NCI-H2081 treated with DMSO at 0.1 percent for 48 hours (cell line): ENCODE measurements around the gene LMF2.

Experiments used
- DNase-seq: peaks from one replicate; lab custom pipeline; 2025; lab: John Stamatoyannopoulos, UW

Gene LMF2

GRCh38 chr22:50482107-50483074 is 25.1 kb downstream of the LMF2 start:
- DNase-seq, result no peak

GRCh38 chr22:50481440-50482106 is 25.9 kb downstream of the LMF2 start, which contains the start of gene ADM2:
Gene ADM2, plus strand, starts transcription at chr22:50481543. Its CDS starts 305 bp downstream, at chr22:50481848.
- no peak for DNase-seq

- no peak for DNase-seq
Observed at GRCh38 chr22:50481045-50481439, 26.5 kb downstream of the LMF2 start.

- DNase-seq, result no peak
Observed at GRCh38 chr22:50479721-50480120, 27.8 kb downstream of the LMF2 start.

DNA sequence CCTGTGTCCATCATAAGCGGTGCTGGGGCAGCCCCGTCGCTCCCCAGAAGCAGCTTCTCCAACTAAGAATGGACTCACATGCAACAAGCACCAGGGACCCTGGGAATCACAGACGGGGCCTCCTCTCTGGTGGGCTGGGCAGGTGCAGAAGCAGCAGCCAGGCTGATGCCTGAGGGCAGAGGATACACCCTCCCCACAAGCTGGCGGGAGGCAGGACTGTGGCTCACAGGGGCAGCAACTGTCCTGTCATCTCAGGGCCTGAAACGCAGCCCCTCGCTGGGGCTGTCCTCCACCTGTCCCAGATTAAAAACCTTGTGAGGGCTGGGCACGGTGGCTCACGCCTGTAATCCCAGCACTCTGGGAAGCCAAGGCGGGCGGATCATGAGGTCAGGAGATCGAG is 29.6 kb downstream of the LMF2 start:
- DNase-seq, result no peak

GRCh38 chr22:50476868-50477267 is 30.6 kb downstream of the LMF2 start:
- no peak for DNase-seq

- DNase-seq, result no peak
Observed at GRCh38 chr22:50475652-50476002, 31.9 kb downstream of the LMF2 start.

DNA sequence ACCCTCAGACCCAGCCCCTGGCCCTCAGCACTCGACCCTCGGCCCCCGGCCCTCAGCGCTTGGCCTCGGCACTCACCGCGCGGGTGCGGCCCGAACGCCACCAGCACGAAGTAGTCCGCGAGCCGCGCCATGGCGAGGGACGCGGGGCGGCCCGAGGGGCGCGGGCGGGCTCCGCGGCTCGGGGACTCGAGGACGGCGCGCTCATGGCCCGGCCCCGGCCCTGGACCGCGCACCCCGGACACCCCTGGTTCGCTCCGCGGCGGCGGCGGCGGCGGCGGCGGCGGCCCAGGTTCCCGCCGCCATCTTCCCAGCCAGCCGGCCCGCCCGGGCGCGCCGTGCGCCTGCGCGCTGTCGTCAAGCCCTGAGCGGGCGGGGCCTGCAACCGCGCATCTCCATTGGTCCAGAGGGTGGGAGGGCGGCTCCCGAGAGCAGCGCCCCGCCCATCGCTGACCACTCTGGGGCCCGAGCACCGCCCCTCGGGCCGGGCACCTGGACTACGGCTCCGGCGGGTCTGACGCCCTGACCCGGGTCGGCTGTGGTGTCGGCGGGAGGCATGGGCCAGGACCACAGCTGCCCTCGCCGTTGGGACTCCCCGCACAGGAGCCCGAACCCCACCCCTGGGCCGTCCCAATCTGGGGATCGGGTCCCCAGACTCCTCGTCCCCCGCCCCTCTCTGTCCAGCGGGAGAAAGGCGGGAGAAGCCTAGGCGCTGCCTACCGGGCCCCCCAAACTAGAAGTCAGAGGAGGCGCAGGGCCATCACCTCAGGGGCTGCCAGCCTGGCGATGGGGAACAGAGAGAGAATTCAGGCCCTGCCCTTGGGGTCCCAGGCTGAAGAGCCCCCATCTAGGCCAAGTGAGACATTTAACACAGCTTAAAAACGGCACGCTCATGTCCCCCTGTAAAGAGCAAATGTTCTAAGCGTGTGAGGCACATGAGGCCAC is 32.5 kb downstream of the LMF2 start, which contains the start of gene SBF1:
Gene SBF1 (minus strand): TSS at position 326 of the 942 bp plus-strand sequence. CDS start 195 bp downstream, at position 131.
- DNase-seq, result no peak

DNA sequence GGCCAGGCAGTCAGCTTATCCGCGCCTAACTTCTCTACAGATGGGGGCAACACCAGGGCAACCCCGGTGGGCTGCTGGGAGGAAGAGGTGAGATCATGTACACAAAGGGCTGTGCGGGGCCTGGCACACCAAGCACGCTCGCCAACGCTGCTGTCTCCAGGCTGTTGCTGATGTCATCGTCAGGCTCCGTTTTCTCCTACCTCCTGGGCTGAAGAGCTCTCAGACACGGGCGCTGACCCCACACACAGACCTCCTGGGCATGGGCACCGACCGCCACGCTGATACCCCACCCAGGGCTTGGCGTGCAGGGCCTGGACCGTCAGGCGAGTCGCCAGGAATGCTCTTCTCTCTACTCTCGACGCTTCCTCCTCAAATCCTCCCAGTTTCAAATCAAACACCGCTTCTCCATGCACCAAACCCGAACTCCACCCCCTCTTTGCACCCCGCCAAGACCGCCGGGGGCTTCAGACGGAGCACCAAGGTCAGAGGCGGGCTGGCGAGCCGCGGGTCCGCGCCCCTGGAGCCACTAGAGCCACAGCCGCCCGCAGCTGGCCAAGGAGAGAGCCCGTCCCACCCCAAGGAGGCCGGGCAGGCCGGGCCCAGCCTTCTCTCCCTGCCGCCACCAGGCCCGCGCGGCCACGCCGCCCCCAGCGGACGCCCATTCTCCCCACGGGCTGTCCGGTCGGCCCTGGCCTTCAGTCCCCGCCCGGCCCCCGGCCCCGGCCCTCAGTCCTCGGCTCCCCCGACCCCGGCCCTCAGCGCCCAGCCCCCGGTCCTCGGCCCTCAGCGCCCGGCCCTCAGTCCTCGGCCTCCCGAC is 33.4 kb downstream of the LMF2 start:
- DNase-seq, result no peak

DNA sequence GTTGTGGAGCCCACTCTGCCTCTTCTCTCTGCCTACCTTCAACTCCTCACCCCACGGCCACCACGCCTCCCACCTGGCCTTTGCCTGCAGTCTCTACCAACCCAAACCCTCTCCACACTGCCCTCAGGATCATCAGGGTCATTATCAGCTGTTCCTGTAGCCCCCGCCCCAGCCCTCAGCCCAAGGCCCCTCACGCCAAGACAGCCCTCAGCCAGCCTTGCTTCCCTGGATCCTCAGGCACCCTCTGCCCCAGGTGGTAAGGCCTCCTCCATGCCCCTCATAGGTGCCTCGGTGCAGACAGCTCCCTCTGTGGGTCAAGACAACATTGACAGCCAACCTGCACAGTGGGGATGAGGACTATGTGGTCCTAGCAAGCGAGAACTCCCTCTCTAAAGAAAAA is 34.4 kb downstream of the LMF2 start:
- DNase-seq, result no peak

DNA sequence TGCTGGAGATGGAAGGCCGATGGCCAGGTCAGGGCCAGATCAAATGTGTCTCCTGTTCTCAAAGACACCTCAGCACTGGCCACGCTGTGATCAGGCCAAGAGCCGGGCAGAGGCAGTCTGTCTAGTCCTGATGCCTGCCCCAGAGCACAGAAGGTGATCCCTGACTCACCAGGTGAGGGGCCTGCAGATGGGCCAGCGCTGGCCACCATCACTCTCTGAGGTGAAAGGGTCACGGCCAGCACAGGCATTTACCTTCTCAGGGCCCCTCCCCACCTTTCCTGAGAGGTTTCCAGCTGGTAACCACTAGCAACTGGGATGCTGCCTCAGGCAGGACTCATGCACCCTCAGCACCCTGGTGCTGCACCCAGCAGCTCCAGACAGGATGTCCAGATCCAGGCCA is 35.5 kb downstream of the LMF2 start:
- DNase-seq, result no peak

GRCh38 chr22:50471197-50471847 is 36.2 kb downstream of the LMF2 start:
- DNase-seq, result no peak

GRCh38 chr22:50470491-50470890 is 37.0 kb downstream of the LMF2 start:
- DNase-seq, result no peak

- no peak for DNase-seq
Observed at GRCh38 chr22:50469377-50470305, 37.9 kb downstream of the LMF2 start.

DNA sequence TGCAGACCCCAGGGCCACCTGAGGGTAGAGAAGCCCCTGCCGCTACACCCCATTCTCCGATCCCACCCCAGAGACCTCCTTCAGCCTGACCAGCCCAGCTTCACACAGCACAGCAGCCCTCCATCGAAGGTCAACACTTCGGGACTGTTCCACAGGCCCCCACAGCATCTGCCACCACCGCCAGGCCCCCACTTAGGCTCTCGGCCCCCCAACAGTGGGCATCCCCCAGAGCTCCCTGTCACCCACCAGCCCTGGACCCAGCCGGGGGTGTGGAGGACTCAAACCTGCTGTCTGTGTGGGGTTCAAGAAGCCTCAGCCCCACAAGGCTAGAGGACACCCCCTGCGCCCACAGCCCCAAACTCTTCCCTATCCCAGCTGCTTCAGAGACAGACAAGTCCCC is 38.9 kb downstream of the LMF2 start:
- DNase-seq, result no peak

DNA sequence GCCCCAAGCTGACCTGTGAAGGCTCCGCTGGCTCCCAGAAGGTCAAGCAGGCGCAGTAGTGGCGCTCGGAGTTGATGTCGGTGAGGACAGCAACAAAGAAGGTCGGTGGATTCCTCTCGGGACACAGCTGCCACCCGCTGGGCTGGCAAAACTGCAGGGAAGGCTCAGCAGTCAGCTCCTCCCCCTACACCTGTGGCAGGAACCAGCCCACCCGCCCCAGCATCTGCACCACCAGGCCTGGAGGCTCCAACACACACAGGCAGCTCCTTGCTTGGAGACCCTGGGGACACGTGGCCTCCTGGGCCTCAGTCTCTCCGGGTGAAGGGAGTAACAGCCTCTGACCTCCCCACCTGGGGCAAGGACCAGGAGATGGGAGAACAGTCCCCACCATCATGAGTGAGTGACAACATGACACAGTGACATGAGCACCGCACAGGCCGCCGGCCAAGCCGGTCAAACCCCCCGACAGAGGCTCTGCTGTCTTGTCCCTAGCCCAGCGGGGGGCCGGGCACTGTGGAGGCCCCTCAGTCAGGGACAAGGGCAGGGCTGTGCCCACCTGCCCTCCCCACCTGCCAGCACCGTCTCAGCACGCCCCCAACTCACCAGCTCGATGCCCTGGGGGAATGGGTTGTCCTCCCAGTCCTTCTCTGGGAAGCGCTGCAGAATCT is 39.6 kb downstream of the LMF2 start:
- no peak for DNase-seq

DNA sequence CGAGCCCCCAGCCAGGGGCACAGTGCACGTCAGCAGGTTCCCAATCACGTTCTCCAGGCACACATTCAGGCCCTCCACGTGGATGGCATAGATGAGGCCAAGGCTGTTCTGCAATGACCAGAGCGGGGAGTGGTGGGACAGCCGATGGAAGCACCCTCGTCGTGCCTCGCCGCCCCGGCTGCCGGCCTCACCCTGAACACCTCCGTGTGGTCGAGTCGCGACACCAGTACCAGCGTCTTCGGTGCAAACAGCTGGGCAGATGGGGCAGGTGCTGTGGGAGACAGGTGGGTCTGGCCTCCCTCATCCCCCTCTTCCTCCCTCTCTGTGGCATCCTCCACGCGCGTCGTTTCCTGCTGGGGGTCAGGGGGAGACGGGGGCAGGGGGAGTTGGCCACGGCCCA is 40.2 kb downstream of the LMF2 start:
- no peak for DNase-seq

DNA sequence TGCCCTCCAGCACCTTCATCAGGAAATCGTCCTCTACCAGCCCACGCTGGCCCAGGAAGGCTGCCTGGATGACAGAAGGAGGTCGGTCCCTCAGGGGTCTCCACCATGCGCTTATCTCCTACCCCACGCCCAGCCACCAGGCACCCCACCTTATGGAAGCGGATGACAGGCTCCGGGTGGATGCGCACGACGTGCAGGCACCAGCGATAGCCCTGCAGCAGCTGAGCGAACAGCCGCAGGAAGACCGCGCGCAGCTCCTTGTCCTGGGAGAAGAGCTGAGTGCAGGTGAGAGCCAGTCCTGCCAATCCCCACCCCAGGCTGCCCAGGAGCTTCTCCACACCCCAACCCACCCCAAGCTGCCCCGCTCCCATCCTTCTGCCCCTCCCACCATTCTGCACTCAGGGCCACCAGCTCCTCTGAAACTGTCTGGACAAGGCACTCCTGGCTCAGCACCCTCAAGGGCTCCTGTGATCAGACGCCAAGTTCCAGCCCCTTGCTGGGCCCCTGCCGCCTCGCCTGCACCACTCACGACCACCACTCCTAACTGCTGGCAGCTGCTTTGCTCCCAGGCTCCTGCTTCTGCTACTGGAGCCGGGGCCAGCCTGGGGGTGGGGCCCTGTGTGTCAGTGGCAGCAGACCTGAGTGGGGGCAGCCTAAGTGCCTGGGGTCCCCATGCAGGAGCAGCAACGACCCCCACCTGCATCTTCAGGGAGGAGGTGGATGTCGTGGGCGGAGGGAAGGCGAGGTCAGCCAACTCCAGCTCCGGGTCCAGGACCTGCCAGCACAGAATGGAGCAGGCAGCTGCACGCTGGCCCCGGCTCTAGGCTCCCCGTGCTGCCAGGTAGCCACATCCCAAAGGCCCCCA is 42.2 kb downstream of the LMF2 start:
- DNase-seq, result no peak
